Fibroblast of lung (primary cell): Measurements from ENCODE around the gene CLTB.

Source experiments
- EZH2 ChIP-seq: IDR thresholded peaks from 2 replicates; pipeline ENCODE4 v1.5.1; 2012; ENCODE audit warnings: low read length, control low read depth, mild to moderate bottlenecking; ENCODE audit errors: missing control alignments
- TF ChIP-seq, protein P1 (sequence below), 2 donors: IDR thresholded peaks in 1 of 2; conservative IDR thresholded peaks in 1 of 2; 1 replicate in 1 of 2; 2 replicates in 1 of 2; pipeline ENCODE4 v1.5.1; 2011 to 2012; ENCODE audit warnings: low read length in 2 of 2, control low read depth in 1 of 2, inconsistent platforms in 1 of 2, low read depth in 1 of 2, mild to moderate bottlenecking in 1 of 2

DNA sequence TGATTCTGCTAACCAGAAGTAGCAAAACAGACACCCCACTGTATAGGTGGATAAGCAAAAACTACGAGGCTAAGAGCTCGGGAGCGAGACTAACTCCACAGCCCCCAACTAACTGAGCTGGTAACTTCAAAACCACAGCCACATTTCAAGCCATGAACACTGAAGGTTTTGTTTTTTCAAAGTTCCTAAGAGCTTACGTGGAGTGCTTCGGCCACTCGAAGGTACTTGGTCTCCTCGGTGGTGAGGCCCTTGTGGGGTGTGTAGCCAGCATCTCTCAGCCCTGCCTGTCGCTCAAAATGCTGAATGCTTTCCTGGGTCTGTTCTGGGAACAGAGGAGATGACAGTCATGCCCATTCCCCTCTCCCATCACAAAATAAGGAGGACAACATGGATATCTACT lies 65.9 kb downstream of the CLTB start:
- TF ChIP-seq, protein P1, sequence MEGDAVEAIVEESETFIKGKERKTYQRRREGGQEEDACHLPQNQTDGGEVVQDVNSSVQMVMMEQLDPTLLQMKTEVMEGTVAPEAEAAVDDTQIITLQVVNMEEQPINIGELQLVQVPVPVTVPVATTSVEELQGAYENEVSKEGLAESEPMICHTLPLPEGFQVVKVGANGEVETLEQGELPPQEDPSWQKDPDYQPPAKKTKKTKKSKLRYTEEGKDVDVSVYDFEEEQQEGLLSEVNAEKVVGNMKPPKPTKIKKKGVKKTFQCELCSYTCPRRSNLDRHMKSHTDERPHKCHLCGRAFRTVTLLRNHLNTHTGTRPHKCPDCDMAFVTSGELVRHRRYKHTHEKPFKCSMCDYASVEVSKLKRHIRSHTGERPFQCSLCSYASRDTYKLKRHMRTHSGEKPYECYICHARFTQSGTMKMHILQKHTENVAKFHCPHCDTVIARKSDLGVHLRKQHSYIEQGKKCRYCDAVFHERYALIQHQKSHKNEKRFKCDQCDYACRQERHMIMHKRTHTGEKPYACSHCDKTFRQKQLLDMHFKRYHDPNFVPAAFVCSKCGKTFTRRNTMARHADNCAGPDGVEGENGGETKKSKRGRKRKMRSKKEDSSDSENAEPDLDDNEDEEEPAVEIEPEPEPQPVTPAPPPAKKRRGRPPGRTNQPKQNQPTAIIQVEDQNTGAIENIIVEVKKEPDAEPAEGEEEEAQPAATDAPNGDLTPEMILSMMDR (conservative IDR thresholded peaks at IDR 0.05 in 1 of 2, IDR thresholded peaks at IDR 0.05 in 1 of 2; ENCODE audit: low read depth in 1 of 2, low read length in 2 of 2): no peak
- no peak for TF ChIP-seq EZH2
